Measurements from ENCODE around the gene ITPR2.
A peak's percentile ranks its signal among the peaks of the same experiment; 100 is the strongest.
"Not testable (repeated sequence)": the region's sequence is repeated elsewhere in the genome, so short reads cannot be mapped to it uniquely, and the experiment has no call there.

ITPR2 gene

DNA sequence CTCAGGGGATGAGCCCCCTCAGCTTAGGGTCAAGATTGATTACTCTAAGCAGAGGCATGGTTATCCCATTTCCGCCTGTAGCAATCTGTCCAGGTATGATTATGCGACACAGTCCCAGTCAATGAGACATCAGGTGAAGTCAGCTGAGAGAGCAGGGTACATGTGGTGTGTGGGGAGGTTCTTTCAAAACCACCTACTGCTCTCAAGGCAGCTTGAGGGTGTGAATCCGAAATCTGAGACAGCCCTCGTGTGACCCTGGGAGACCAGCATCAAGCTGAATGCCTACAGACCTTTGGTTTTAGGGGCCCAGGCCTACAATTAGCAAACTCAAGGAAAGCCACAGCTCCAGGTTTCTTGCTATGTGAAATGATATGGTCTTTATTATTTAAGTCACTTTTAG, 275.7 kb downstream of the ITPR2 start:
- no peak for DNase-seq (ENCODE audit: low spot score)

DNA sequence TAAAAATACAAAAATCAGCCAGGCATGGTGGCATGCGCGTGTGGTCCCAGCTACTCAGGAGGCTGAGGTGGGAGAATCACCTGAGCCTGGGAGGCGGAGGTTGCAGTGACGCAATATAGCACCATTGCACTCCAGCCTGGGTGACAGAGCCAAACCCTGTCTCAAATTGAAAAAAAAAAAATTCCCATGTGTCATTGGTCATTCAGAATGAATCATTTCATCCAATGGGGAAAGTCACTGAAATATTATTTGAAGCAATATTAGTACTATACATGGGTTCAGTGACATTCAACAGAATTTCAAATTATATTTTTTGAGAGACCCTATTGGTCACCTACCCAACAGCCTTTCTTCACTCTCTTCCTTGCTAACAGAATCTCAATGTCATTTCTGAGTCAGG, 276.1 kb downstream of the ITPR2 start:
- no peak for DNase-seq (ENCODE audit: low spot score)

- DNase-seq (ENCODE audit: low spot score), result no peak
These were observed 277.9 kb downstream of the ITPR2 start for GRCh38 chr12:26555139-26555538.

DNA sequence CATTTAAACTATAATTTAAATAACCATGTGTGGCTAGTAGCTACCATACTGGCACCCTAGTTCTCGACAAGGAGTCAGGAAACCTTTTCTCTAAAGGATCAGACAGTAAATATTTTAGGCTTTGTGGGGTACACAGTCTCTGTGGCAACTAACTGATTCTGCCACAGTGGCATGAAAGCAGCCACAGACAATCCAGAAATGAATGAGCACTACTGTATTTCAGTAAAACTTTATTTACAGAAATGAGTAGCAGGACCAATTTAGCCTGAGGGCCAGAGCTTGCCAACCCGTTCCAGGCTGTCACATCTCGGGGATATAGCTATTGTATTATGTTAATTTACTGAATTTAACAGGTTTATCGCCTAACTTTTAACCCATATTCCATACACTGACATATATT, 278.7 kb downstream of the ITPR2 start:
- DNase-seq (ENCODE audit: low spot score), result no peak

DNA sequence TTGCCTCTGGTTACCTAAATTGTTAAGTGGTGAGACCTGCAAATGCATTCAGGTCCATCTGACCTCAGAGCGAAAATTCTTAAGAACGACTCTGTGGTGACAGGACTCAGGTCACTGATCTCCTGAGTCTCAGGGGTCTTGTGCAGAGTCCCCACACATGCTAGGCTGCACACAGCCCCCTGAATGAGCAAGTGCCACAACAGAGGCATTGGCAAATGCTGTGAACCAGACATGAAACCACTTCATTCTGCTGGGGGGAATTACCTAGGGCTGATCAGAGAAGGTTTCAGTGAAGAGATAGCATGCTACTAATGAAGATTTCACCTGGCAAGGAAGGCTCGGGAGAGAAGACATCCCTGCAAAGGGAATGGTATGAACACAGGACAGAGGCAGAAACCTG, 281.6 kb downstream of the ITPR2 start:
- no peak for DNase-seq (ENCODE audit: low spot score)

GRCh38 chr12:26548227-26548626, 284.8 kb downstream of the ITPR2 start:
- no peak for DNase-seq (ENCODE audit: low spot score)

DNA sequence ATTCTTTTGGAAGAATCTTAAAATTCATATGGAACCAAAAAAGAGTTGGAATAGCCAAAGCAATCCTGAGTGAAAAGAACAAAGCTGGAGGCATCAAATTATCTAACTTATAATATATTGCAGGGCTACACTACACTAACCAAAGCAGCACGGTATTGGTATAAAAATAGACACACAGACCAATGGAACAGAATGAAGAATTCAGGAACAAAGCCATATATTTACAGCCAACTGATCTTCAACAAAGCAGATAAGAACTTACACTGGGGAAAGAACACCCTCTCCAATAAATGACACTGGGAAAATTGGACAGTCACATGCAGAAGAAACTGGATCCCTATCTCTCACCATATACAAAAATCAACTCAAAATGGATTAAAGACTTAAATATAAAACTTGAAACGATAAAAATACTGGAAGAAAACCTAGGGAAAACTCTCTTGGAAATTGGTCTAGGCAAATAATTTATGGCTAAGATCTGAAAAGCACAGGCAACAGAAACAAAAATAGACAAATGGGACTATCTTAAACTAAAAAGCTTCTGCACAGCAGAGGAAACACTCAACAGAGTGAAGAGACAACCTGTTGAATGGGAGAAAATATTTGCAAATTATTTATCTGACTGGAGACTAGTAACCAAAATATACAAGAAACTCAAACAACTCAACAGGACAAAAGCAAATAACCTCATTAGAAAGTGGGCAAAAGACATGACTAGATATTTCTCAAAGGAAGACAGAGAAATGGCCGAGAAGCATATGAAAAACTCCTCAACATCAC, 286.3 kb downstream of the ITPR2 start:
- DNase-seq (ENCODE audit: low spot score), result no peak

GRCh38 chr12:26539131-26539530, 293.9 kb downstream of the ITPR2 start:
- DNase-seq (ENCODE audit: low spot score), result no peak

DNA sequence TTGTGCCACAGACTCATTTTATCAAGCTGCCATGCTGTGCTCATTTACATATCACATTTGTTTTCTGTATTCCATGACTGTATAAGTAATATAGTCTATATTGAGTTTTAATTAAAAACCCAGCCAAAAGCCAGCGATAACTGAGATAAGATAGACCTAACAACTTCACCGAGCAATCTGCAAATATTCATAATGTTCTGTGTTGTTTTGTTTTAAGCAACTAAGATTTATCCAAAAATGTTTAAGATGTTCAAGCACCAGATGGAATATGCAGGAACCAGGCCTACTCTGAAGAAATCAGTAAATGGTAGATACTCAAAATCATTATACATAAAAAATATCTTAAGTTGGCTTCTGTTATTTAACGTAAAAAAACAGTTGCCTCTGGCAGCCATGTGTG, 295.3 kb downstream of the ITPR2 start:
- DNase-seq (ENCODE audit: low spot score), result no peak

DNA sequence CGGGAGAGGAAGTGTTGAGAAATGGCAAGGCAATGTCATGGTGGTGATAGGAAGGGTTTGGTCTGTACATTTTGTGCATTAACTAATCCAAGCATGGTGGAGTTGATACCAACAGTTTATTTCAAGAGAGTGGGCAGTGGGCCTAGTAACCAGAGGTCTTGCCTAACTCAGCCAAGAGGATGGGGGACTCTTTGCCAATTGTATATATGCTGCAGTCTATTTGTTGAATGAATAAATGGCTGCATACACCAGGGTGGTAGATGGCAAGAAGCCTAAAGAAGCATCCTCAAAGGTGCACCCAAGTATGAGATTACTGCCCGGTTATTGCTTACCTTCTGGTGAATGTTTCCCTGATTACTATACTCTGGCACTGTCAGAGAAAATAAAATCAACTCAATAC, 295.9 kb downstream of the ITPR2 start:
- DNase-seq (ENCODE audit: low spot score), result no peak

GRCh38 chr12:26535826-26536225, 297.2 kb downstream of the ITPR2 start:
- no peak for DNase-seq (ENCODE audit: low spot score)

- no peak for DNase-seq (ENCODE audit: low spot score)
These were observed 298.9 kb downstream of the ITPR2 start for GRCh38 chr12:26534071-26534470.

DNA sequence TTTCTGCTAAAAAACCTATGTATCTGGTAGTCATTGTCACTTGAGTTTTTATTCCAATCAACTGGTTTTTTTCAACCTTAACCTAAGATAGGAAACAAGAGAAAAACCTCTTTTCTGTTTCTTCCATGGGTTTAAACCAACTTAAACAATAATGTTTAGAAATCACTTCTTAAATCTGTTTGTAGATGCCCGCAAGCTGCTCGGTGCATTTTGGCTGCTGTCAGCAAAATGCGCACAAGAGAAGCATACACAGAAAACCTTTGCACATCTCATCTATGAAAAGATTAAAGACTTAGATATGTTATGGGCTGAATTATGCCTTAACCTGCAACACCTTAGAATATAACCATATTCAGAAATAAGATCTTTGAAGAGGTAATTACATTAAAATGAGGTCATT, 299.8 kb downstream of the ITPR2 start:
- DNase-seq (ENCODE audit: low spot score), result no peak

- DNase-seq (ENCODE audit: low spot score), result no peak
These were observed 302.5 kb downstream of the ITPR2 start for GRCh38 chr12:26530461-26530860.

GRCh38 chr12:26528943-26529342, 304.1 kb downstream of the ITPR2 start:
- DNase-seq (ENCODE audit: low spot score), result no peak

GRCh38 chr12:26527682-26528081, 305.3 kb downstream of the ITPR2 start:
- no peak for DNase-seq (ENCODE audit: low spot score)

GRCh38 chr12:26524862-26525465, 308.0 kb downstream of the ITPR2 start:
- DNase-seq (ENCODE audit: low spot score), result peak; percentile 14

GRCh38 chr12:26523708-26524150, 309.3 kb downstream of the ITPR2 start:
- DNase-seq (ENCODE audit: low spot score), result peak; percentile 73

DNA sequence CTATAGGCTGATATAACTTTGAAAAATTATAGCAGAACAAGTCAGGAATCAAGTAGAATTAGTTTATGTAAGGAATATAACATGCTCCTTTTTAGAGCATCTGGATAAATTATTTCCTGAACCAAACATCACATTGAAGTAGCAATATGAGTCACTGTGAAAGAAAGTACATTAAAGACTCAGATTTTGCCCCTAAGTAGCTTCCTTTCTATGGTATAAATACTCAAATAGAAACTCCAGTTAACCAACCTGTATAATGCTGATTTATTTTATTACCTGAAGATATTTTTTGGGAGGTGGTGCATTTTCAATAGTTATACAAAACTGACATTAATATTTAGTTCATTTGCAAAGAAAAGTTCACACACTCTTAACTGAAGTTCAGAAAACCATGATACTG, 312.1 kb downstream of the ITPR2 start:
- no peak for DNase-seq (ENCODE audit: low spot score)

GRCh38 chr12:26520109-26520508, 312.9 kb downstream of the ITPR2 start:
- no peak for DNase-seq (ENCODE audit: low spot score)

DNA sequence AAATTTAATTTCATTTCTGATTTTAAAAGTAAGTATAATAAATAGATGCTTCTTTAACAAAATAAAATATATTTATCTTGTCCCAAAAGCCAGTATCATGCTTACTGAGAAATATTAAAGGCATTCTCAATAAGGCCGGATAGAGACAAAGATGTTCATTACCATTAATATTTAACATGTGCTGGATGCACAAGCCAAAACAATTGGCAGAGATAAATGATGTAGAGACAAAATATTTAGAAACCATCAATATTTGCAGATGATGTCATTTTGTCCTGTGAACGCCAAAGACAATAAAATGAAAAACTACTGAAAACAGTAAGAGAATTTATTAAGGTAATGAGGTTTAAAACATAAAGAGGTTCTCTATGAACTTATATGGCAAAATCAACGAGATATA, 313.5 kb downstream of the ITPR2 start:
- no peak for DNase-seq (ENCODE audit: low spot score)

DNA sequence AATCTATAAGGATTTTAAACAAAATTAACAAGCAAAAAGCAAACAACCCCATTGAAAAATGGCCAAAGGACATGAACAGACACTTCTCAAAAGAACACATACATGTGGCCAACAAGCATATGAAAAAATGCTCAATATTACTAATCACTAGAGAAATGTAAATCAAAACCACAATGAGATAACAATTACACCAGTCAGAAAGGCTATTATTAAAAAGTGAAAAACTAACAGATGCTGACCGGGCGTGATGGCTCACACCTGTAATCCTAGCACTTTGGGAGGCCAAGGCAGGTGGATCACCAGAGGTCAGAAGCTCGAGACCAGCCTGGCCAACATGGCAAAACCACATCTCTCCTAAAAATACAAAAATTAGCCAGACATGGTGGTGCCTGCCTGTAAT, 315.7 kb downstream of the ITPR2 start:
- not testable (repeated sequence) for DNase-seq (ENCODE audit: low spot score)

GRCh38 chr12:26514364-26514763, 318.6 kb downstream of the ITPR2 start:
- DNase-seq (ENCODE audit: low spot score), result no peak
